OCI-LY7 (cell line): Measurements from ENCODE around the gene ZNF22.

Source experiments
- EZH2phosphoT487 ChIP-seq: fragments of 200-600 bp; sonication (generic); IDR thresholded peaks from 2 replicates; pipeline ENCODE4 v1.6.1; 2018; ENCODE audit warnings: low read depth, borderline replicate concordance, mild to moderate bottlenecking, mixed run types, antibody characterized with exemption, low read length, moderate library complexity, mixed read lengths
- TF ChIP-seq, protein P1 (sequence below): fragments of 200-600 bp; sonication (generic); conservative IDR thresholded peaks from 2 replicates; pipeline ENCODE4 v1.5.1; 2014; ENCODE audit warnings: mild to moderate bottlenecking, antibody characterized with exemption, low read length, moderate library complexity, mixed read lengths

DNA sequence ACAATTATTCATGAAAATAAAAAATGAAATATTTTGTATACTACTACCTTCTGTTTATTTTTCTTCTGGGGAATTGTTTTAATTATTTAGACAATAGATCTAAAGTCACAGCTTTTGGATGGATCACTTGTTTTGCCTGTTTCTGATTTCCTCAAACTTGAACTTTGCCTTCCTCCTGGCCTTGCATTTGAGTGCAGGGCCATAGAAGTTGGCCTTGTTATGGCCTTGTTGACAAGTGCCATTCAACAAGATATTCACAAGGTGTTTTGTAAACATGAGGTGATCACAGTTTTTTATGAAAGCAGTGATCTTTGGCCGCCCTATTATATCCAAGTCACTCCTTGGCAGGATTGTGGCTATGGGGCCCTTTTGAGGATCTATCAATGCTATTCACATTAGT is 4.6 kb downstream of the ZNF22 start:
- TF ChIP-seq, protein P1, sequence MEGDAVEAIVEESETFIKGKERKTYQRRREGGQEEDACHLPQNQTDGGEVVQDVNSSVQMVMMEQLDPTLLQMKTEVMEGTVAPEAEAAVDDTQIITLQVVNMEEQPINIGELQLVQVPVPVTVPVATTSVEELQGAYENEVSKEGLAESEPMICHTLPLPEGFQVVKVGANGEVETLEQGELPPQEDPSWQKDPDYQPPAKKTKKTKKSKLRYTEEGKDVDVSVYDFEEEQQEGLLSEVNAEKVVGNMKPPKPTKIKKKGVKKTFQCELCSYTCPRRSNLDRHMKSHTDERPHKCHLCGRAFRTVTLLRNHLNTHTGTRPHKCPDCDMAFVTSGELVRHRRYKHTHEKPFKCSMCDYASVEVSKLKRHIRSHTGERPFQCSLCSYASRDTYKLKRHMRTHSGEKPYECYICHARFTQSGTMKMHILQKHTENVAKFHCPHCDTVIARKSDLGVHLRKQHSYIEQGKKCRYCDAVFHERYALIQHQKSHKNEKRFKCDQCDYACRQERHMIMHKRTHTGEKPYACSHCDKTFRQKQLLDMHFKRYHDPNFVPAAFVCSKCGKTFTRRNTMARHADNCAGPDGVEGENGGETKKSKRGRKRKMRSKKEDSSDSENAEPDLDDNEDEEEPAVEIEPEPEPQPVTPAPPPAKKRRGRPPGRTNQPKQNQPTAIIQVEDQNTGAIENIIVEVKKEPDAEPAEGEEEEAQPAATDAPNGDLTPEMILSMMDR, result no peak
- no peak for TF ChIP-seq EZH2phosphoT487
